Placental pericyte (primary cell): ENCODE results near the gene TP53I13. TPM values are rescaled to one million over a fixed set of nuclear protein-coding genes. Genes with fewer than 3 reads are reported as not detected.

Experiments used
- total RNA-seq: library from RNA; depleted of rRNA; stranded (reverse); fragments of >200 nt; gene quantifications from 2 replicates; pipeline ENCODE4 v1.2.3, GENCODE V29; 2012

TP53I13 gene, protein sequence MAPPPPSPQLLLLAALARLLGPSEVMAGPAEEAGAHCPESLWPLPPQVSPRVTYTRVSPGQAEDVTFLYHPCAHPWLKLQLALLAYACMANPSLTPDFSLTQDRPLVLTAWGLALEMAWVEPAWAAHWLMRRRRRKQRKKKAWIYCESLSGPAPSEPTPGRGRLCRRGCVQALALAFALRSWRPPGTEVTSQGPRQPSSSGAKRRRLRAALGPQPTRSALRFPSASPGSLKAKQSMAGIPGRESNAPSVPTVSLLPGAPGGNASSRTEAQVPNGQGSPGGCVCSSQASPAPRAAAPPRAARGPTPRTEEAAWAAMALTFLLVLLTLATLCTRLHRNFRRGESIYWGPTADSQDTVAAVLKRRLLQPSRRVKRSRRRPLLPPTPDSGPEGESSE
- 50.6 and 55.0 TPM in 2 replicates for total RNA-seq

DNA sequence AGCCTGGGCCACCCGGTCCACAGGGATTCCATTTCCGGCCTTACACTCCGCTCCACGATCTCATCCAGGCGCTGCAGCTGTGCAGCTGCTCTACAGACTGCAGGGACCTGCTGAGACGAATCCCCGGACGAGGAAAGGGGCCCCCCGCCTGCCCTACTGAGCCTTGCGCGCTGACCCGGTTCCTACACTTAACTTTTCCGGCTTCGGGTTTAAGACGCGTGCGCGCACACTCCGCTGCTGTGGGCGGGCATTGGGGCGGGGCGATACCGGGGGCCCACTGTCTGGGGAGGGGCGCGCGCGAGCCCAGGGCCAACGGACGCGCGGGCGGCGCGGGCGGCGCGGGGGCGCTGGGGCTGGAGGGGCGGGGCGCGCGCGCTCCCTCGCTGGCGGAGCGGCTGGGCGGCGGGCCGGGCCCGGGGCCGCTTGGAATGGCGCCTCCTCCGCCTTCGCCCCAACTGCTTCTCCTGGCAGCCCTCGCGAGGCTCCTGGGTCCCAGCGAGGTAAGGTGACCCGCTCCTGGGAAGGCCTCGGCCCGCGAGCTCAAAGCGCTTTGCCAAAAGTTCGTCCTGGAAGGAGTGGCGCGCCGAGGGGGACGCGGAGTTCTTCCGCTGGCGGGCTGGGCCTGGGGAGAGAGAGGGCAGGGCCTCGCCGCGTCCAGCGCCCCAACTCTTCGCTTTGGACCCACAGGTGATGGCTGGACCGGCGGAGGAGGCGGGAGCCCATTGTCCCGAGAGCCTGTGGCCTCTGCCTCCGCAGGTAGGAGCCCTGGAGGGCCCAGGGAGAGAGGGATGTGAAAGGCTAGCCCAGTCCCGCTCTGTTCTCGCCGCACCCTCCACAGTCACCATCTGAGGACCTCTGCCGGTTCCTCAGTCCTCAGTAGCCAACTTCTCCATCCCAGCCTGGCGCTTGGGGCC, at the start of gene TP53I13:
Gene TP53I13 (plus strand): TSS at position 371 of the 914 bp plus-strand sequence. CDS start 58 bp downstream, at position 429.

DNA sequence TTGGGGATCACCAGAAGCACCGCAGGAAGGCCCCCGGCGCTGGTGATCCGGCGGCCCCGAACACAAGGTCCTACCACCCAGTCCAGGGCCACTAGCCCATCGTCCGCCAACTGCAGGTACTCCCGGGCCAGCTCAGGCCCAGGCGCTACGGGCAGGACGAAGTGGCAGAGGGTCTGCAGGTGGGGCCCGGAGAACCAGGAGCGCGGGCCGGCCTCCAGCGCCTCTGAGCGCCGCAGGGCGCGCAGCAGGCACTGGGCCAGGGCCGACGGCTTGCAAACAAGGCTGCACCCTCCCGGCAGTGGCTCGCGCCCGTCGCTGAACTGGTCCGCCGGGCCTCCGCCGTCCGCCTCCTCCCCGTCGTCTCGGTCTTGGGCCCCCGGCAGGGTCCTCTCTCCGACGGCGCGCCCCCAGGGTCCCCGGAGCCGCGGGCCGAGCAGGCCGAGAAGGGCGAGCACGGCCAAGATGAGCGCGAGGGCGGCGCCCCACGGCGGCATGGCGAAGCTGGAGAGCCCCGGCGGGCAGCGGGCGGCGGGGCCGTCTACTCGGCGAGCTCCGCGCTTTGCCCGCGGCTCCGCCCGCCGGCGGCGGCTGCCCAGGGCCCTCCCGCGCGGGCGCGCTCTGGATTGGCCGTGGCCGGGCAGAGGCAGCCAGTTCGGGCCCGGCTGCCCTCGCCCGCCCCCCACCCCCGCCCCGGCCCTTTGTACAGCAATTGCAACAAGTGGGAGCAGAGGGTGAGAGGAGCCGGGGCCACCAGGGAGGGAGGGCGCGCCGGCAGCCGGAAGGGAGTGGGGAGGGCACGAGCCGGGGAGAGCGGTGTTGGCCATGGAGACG, 1.8 kb upstream of the TP53I13 start, which contains the start of gene ABHD15:
Gene ABHD15 (minus strand): TSS at position 565 of the 831 bp plus-strand sequence. CDS start 71 bp downstream, at position 494.

DNA sequence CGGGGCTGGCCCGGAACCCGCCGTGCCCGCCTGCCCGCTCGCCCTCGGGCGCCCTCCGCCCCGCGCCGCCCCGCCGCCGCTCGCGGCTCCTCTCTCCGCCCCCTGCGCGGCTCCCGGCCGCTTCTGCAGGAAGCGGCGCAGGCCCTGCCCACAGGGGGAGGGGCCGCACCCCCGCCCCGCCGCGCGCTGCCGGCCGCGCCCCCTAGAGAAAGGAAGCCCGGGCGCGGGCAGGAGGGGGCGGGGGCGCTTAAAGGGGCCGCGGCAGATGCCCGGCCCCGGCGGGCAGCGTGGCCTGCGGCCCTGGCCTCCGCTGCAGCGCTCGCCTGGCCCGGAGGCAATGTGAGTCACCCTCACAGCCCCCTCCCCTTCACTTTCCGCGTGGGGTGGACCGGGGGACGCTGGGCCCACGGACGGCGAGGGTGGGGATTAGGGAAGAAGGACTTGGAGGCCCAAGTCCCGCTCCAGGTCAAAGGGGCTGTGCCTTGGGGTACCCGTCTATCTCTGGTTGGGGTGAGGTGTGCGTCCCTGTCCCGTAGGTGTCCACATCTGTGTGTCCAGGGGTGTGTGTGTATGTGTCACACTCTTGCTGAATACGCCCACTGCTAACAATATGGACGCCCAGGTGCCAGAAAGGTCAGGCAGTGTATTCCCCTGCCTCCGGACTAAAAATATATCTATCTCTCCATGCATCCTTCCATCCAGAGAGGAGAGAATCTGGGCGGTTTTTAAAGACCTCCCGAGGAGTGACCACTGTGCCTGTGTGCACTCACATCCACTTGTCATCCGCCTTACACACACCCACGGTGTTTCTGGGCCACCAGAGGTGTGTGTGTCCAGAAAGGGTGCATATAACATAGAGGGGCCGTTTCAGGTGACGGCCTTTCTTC, 21.3 kb downstream of the TP53I13 start, which contains the start of gene GIT1:
Gene GIT1 (minus strand): TSS at position 125 of the 887 bp plus-strand sequence. CDS start 270 bp downstream, outside the sequence.

DNA sequence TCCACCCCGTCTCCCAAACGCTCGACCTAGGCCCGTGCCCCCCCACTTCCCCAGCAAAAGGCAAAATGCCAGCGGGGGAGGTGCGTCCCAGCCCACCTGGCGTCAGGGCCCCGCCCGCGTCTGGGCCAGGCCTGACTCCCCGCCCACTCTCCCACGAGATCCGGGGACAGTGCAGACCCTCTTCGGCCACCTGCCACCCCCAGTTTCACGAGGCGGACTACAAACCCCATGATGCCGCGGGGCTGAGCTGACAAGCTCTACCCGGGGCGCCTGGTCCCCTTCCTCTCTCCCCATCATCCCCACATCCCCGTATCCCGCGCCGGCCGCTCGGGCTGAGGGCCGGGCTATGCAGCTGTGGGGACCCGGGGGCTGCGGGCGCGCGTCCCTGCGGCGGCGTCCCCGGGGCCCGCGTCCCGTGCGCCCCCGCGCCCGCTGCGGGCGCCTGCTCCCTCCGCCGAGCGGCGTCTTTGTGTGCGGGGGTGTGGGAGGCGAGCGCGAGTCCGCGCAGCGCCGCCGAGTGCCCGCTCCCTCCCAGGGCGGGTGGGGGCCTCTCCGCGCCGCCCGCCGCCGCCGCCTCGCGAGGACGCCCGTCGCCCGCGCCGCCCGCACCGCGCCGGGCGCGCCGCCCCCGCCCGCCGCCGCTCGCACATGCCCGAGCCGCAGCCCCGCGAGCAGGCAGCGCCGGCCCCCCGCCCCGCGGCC, 24.5 kb downstream of the TP53I13 start, which contains the start of gene ANKRD13B:
Gene ANKRD13B (plus strand): TSS at position 283 of the 702 bp plus-strand sequence. CDS start 490 bp downstream, outside the sequence.

Other genes with a start within 250 kb of the TP53I13 start
- gene TAOK1, start 178.3 kb upstream of the TP53I13 start, total RNA-seq, result 51.9 and 68.4 TPM in 2 replicates
- 6.7 and 7.7 TPM in 2 replicates for gene ABHD15, start 1.7 kb upstream of the TP53I13 start, total RNA-seq
- 28.5 and 30.0 TPM in 2 replicates for gene GIT1, start 20.9 kb downstream of the TP53I13 start, total RNA-seq
- 3.4 and 5.7 TPM in 2 replicates for gene ANKRD13B, start 24.4 kb downstream of the TP53I13 start, total RNA-seq
- gene CORO6, start 54.2 kb downstream of the TP53I13 start, total RNA-seq, result 2.0 TPM in 2 replicates